A549 (cell line): ENCODE results near the gene NR5A2.

Source experiments
- BHLHE40 ChIP-seq: IDR thresholded peaks from 2 replicates; pipeline ENCODE4 v1.6.1; 2012; ENCODE audit warnings: low read depth, low read length, inconsistent platforms
- CTCF ChIP-seq: fragments of >200 bp; sonication (Bioruptor Twin); formaldehyde crosslinking; IDR thresholded peaks from 3 replicates; pipeline ENCODE4 v1.5.1; 2016
- POLR2A ChIP-seq: IDR thresholded peaks from 2 replicates; pipeline ENCODE4 v1.6.1; 2012; ENCODE audit warnings: mild to moderate bottlenecking, low read length
- ZC3H11A ChIP-seq: fragments of 450-650 bp; IDR thresholded peaks from 2 replicates; pipeline ENCODE4 v1.6.1; 2014; ENCODE audit warnings: antibody characterized with exemption, mild to moderate bottlenecking

DNA sequence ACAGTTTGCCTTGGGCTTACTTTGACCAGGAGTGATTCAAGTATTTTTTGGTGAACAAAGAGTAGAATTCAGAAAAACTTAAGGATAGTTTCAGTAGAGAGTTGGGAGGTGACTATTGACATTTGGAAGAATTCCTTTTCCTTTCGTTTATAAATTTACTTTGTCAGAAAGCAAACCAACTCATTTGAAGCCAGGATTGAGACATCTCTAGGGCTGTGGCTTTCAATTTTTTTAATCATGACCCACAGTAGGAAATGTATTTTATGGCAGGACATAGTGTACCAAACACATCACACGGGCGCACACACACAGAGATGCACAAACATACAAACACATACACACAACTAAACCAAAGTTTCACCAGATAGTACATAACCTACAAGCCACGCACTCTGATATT lies 24.1 kb downstream of the NR5A2 start:
- no peak for TF ChIP-seq BHLHE40
- TF ChIP-seq POLR2A = no peak
- TF ChIP-seq CTCF = no peak
- no peak for TF ChIP-seq ZC3H11A
